ENCODE measurements around the gene CAMKV. TPM values are rescaled to one million over a fixed set of nuclear protein-coding genes. Genes with fewer than 3 reads are reported as not detected.
"Not testable (repeated sequence)": the region's sequence is repeated elsewhere in the genome, so short reads cannot be mapped to it uniquely, and the experiment has no call there.

The CAMKV gene
- total and polyA plus RNA-seq, 2 experiments from 2014 or later: 0.09 TPM; not detected in 1

DNA sequence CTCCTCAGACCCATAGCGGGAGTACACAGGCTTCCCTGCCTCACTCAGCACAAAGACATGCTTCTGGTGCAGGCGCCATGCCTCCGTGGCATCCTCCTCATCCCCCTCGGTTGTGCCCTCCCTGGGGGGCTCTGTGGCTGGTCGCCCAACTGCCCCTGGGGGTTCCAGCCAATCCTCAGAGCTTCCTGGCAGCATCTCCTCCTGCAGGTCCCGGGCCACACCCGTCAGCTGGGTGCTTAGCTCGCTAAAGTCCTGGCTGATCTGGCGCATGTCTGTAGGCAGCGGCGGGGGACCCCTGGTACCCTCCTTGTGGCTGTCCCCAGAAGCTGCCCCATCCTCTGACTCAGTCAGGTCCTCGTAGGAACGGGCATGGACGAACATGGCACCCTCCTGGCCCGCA lies 41.9 kb upstream of the CAMKV start:
- DNase-seq (ENCODE audit: low read depth in 1 of 2, low spot score in 1 of 2): no peak
- H3K9me3 ChIP-seq (ENCODE audit: low read depth): no peaks in the 10 kb centered on the region
- H3K4me1 ChIP-seq (ENCODE audit: low read depth): peaks cover 7% of the 10 kb centered on the region
- H3K36me3 ChIP-seq: no peaks in the 10 kb centered on the region
- TF ChIP-seq, protein P1, sequence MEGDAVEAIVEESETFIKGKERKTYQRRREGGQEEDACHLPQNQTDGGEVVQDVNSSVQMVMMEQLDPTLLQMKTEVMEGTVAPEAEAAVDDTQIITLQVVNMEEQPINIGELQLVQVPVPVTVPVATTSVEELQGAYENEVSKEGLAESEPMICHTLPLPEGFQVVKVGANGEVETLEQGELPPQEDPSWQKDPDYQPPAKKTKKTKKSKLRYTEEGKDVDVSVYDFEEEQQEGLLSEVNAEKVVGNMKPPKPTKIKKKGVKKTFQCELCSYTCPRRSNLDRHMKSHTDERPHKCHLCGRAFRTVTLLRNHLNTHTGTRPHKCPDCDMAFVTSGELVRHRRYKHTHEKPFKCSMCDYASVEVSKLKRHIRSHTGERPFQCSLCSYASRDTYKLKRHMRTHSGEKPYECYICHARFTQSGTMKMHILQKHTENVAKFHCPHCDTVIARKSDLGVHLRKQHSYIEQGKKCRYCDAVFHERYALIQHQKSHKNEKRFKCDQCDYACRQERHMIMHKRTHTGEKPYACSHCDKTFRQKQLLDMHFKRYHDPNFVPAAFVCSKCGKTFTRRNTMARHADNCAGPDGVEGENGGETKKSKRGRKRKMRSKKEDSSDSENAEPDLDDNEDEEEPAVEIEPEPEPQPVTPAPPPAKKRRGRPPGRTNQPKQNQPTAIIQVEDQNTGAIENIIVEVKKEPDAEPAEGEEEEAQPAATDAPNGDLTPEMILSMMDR (IDR thresholded peaks at IDR 0.05; ENCODE audit: low read depth, low read length): no peak
- no peak overlapping the region for H3K4me3 ChIP-seq
- H3K27me3 ChIP-seq: peaks cover 18% of the 10 kb centered on the region
- no peak overlapping the region for H3K27ac ChIP-seq

DNA sequence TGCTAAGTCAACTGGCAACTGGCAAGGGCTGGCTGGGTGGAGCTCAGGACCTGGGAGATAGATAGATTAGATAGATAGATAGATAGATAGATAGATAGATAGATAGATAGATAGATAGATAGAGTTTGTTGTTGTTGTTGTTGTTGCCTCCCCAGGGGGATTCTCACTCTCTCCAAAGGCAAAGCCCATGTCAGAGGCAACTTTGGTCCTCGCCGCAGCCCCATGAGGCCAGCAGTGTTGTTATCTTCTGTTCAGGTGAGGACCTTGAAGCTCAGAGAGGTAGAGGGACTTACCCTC lies 41.4 kb upstream of the CAMKV start:
- Histone ChIP-seq H3K9me3 (ENCODE audit: low read depth) (no peaks in the 10 kb centered on the region), H3K4me1 (ENCODE audit: low read depth) (peaks cover 8% of the 10 kb centered on the region), H3K4me3 (no peak overlapping the region), H3K27me3 (peaks cover 18% of the 10 kb centered on the region), H3K36me3 (no peaks in the 10 kb centered on the region), H3K27ac (no peak overlapping the region)
- DNase-seq (ENCODE audit: low read depth in 1 of 2, low spot score in 1 of 2): no peak
- TF ChIP-seq, protein P1 (IDR thresholded peaks at IDR 0.05; ENCODE audit: low read depth, low read length): no peak

DNA sequence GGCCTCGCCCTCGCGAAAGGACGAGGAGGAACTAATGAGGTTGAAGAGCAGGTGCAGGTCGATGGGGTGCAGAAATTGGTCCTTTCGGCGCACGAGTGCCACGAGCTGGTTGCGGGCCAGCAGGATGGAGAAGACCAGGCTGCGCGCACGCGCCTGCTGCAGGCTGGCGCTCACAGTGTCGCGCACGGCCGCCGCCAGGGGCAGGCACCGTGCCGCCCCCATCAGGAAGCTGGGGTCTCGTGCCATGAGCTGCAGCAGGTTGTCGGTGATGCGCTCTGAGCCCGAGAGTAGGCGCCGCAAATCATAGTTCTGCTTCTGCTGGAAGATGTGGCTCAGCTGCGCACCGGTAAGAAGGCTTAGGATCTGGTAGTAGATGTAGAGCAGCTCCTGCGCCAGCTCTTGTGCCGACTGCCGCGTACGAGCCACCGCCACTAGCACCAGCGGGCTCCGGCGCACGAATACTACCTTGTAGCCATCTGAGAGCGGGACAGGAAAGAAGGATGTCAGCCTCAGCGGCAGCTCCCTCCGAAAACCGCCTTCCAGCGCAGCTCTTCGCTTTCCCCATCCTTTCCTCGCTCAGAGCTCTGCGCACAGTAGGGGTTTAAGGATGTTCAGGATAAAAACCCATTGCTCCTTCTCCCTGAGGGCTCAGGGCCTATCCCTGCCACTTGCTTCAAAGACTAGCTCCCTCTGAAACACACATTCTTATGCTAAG lies 40.9 kb upstream of the CAMKV start:
- peak in 1 of 2 donors; percentile 51 for DNase-seq (ENCODE audit: low read depth in 1 of 2, low spot score in 1 of 2)
- H3K36me3 ChIP-seq: no peaks in the 10 kb centered on the region
- H3K9me3 ChIP-seq (ENCODE audit: low read depth): no peaks in the 10 kb centered on the region
- TF ChIP-seq, protein P1 (IDR thresholded peaks at IDR 0.05; ENCODE audit: low read depth, low read length): no peak
- H3K4me1 ChIP-seq (ENCODE audit: low read depth): peaks cover 10% of the 10 kb centered on the region
- no peak overlapping the region for H3K4me3 ChIP-seq
- peaks cover 18% of the 10 kb centered on the region for H3K27me3 ChIP-seq
- H3K27ac ChIP-seq: no peak overlapping the region

DNA sequence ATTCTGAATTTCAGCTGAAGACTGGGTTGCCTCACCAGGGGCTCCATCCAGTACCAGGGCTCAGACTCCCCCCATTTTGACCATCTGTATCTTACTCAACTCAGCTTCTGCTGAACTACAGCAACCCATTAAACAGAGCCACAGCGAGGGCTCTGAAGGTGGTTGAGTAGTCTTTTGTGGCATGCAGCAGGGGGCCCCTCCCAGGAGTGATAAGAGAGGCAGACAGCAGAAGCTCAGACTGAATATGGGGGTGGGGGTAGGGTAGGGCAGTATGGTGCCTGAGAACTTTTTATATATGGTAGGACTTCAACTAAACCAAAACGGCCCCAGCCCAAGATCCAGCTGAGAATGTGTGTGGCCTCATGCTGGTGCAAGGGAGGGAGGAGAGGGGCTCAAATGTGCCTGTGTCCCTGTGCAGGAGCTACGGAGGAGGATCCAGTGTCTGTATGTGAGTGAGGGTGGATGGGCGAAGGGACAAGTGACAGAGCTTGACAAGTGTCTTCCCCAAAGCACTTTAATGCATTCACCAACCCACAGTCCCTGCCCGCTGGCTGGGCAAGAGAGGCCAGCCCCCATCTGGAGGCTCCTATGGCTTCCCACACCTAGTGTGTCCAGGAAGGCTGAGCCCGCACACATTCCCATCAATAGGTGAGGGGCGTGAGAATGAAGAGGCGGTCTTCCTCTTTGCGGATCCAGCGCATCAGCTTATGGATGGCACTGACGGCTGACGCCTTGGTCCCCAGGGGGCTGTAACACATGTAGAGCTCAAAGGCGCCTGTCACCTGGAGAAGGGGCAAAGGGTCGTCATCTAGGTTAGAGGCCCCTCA lies 38.9 kb upstream of the CAMKV start:
- H3K36me3 ChIP-seq: no peaks in the 10 kb centered on the region
- peaks cover 18% of the 10 kb centered on the region for H3K27me3 ChIP-seq
- H3K9me3 ChIP-seq (ENCODE audit: low read depth): no peaks in the 10 kb centered on the region
- H3K4me1 ChIP-seq (ENCODE audit: low read depth): peaks cover 10% of the 10 kb centered on the region
- H3K4me3 ChIP-seq: no peak overlapping the region
- TF ChIP-seq, protein P1 (IDR thresholded peaks at IDR 0.05; ENCODE audit: low read depth, low read length): no peak
- H3K27ac ChIP-seq: no peak overlapping the region
- no peak for DNase-seq (ENCODE audit: low read depth in 1 of 2, low spot score in 1 of 2)

DNA sequence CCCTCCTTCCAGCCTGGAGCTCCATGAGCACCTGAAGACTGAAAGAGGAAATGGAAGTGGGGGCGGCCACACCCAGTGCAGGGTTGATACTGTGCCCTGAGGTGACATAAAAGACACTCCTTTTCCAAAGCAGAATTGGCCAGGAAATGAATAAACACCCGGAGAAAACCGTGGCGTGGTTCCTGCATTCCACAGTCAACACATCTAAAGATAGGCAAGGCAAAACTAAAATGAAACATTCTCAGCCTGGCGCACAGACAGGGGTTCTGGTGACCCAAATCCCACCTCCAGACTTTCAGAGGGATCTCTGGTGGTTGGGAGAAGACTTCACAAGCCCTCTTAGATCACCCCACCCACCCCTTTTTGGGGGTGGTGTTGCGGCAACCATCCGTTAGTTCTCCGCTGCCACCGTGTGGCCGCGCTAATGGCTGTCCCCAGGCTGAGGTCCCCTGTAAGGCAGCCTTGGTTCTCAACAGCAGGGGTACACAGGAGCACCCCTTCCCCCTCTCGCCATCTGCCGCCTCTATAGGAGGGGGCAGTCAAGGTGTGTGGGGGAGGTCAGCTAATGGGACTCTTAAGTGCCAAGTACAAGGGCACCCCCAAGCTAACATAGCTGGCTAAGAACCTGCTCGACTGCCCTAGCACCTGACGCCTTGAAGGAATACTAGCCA lies 36.5 kb upstream of the CAMKV start:
- Histone ChIP-seq H3K27me3 (peaks cover 15% of the 10 kb centered on the region), H3K4me1 (ENCODE audit: low read depth) (peaks cover 10% of the 10 kb centered on the region), H3K4me3 (no peak overlapping the region), H3K36me3 (no peaks in the 10 kb centered on the region), H3K9me3 (ENCODE audit: low read depth) (no peaks in the 10 kb centered on the region), H3K27ac (no peak overlapping the region)
- peak; percentile 53 to 55 for DNase-seq (ENCODE audit: low read depth in 1 of 2, low spot score in 1 of 2)
- TF ChIP-seq, protein P1 (IDR thresholded peaks at IDR 0.05; ENCODE audit: low read depth, low read length): peak; percentile 72

DNA sequence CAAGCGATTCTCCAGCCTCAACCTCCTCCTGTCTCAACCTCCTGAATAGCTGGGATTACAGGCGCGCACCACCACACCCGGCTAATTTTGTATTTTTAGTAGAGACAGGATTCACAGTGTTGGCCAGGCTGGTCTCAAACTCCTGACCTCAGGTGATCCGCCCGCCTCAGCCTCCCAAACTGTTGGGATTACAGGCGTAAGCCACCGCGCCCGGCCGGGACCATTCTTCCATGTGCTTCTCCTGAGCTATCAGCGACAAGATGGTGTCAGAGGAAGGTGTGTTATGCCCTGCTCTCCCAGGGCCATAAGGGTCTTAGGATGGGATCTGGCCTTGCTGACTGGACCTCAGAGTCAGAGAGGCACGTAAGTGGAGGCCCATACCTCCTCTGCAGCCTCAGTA lies 34.7 kb upstream of the CAMKV start:
- not testable (repeated sequence) for H3K9me3 ChIP-seq (ENCODE audit: low read depth); DNase-seq (ENCODE audit: low read depth in 1 of 2, low spot score in 1 of 2); H3K27ac ChIP-seq; H3K27me3 ChIP-seq; H3K36me3 ChIP-seq; H3K4me3 ChIP-seq
- H3K4me1 ChIP-seq (ENCODE audit: low read depth): peaks cover 10% of the 10 kb centered on the region

Measured in cardiac muscle cell (in vitro differentiated cells and primary cell).